Measurements from ENCODE around the gene OTP. TPM values are rescaled to one million over a fixed set of nuclear protein-coding genes. Genes with fewer than 3 reads are reported as not detected.
"Not testable (repeated sequence)": the region's sequence is repeated elsewhere in the genome, so short reads cannot be mapped to it uniquely, and the experiment has no call there.

Gene OTP
- polyA plus RNA-seq, 3 donors, result not detected

GRCh38 chr5:77616920-77617319, 21.6 kb downstream of the OTP start:
- DNase-seq (ENCODE audit: low read depth in 3 of 3, low spot score in 2 of 3), result no peak

- DNase-seq (ENCODE audit: low read depth in 3 of 3, low spot score in 2 of 3), result not testable (repeated sequence)
Observed at GRCh38 chr5:77608927-77609326, 29.6 kb downstream of the OTP start.

DNA sequence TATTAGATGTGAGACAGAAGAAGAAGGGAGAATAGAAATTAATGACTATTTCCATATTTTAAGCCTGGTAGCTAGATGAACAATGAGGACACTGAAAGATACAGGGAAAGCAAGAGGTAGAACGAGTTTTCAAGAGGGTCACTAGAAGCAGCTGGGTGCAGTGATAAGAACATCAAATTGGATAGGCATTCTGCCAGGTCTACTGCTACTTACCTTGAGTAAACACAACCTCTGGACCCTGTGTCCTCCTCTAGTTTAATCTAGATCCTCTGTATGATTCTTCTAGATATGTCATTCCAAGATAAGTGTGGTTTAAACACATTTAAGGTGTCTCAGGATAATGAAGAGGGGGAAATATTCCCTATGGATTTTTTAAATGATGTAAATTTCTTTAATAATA, 31.2 kb downstream of the OTP start:
- no peak for DNase-seq (ENCODE audit: low read depth in 3 of 3, low spot score in 2 of 3)

GRCh38 chr5:77606279-77606678, 32.2 kb downstream of the OTP start:
- no peak for DNase-seq (ENCODE audit: low read depth in 3 of 3, low spot score in 2 of 3)

- DNase-seq (ENCODE audit: low read depth in 3 of 3, low spot score in 2 of 3), result no peak
Observed at GRCh38 chr5:77599679-77600078, 38.8 kb downstream of the OTP start.

GRCh38 chr5:77590347-77590746, 48.2 kb downstream of the OTP start:
- DNase-seq (ENCODE audit: low read depth in 3 of 3, low spot score in 2 of 3), result no peak

DNA sequence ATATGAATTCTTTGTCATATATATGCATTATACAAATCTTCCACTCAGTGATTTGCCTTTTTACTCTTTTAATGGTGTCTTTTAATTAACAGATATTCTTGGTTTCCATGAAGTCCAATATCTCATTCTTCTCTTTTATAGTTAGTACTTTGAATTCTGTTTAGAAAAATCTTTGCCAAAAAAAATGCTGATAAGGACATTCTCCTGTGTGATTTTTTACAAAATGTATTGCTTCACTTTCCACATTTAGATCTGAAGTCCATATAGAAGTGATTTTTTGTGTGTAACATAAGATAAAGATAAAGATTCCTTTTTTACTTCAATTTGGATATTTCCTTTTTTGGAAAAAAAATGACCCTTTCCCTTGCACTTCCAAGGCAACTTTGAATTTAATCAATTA, 50.3 kb downstream of the OTP start:
- DNase-seq (ENCODE audit: low read depth in 3 of 3, low spot score in 2 of 3), result no peak

DNA sequence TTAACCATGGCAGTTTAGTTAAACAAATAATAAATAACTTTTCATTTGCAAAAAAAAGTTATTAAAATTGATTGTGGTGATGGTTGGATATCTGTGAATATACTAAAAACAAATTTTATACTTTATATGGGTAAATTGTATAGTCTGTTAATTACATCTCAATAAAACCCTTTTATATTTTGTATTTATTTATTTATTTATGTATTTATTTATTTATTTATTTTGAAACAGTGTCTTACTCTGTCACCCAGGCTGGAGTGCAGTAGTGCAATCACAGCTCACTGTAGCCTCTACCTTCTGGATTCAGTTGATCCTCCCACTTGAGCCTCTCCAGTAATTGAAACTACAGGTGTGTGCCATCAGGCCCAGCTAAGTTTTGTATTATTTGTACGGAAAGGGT, 52.4 kb downstream of the OTP start:
- no peak for DNase-seq (ENCODE audit: low read depth in 3 of 3, low spot score in 2 of 3)

GRCh38 chr5:77582143-77582542, 56.4 kb downstream of the OTP start:
- not testable (repeated sequence) for DNase-seq (ENCODE audit: low read depth in 3 of 3, low spot score in 2 of 3)

Other genes starting within 250 kb of the OTP start
- 10 to 100 TPM; 57.3 to 63.3 (median 61.3) TPM for gene WDR41, start 146.4 kb downstream of the OTP start, polyA plus RNA-seq (ENCODE audit: insufficient read length in 3 of 3)
- gene TBCA, start 137.6 kb upstream of the OTP start, polyA plus RNA-seq (ENCODE audit: insufficient read length in 3 of 3), result 100 to 1,000 TPM; 315 to 327 (median 316) TPM

Measured in right renal cortex interstitium (tissue), 3 donors.